K562 (cell line): Measurements from ENCODE around the gene DPH7. TPM values are rescaled to one million over a fixed set of nuclear protein-coding genes. Genes with fewer than 3 reads are reported as not detected.
"Not testable (repeated sequence)": the region's sequence is repeated elsewhere in the genome, so short reads cannot be mapped to it uniquely, and the experiment has no call there.

Experiments used
- ATAC-seq: fragments of 200-7000 bp; cut with Tn5 transposase; 3 replicates; pipeline ENCODE4 v1.9.1; 2020; ENCODE audit warnings: moderate library complexity
- BruUV-seq: library from RNA; stranded (reverse); fragments of 400-500 nt; replicated peaks from 2 replicates; lab custom pipeline; 2021; lab: Mats Ljungman, UMichigan
- CTCF ChIA-PET: fragments of 300-600 bp; formaldehyde crosslinking; extraction: SDS; loops from one replicate; lab custom pipeline; 2021; ENCODE audit warnings: low intra/inter-chr PET ratio; lab: Yijun Ruan, JAX
- POLR2A ChIA-PET: fragments of 300-600, 350-650 bp; sonication (Branson Sonifier 250); formaldehyde crosslinking; extraction: SDS; loops from one replicate; lab custom pipeline; 2021; ENCODE audit warnings: antibody characterized with exemption, inconsistent platforms; lab: Yijun Ruan, JAX
- DNase-seq, 4 experiments: peaks; one replicate each; pipeline versions ENCODE4 v3.0.0 to v3.0.0-alpha.2; 2011 to 2018; ENCODE audit warnings: low spot score in 3 of 4, mixed read lengths in 3 of 4; ENCODE audit errors: extremely low read depth in 1 of 4
- FAIRE-seq: peaks from 2 replicates; lab custom pipeline; 2011; peaks lifted over from hg19 to GRCh38; lab: Jason Lieb, UNC
- H2AFZ ChIP-seq: 2 replicates; pipeline ENCODE4 v1.6.0; 2011; ENCODE audit warnings: low read depth, low read length, control low read depth, inconsistent platforms
- H3K27ac ChIP-seq: fragments of 200-600 bp; 3 replicates; pipeline ENCODE4 v1.8.0; 2011; ENCODE audit warnings: low read depth, mild to moderate bottlenecking, control low read depth, inconsistent platforms, low read length, moderate library complexity, mixed read lengths; ENCODE audit errors: extremely low read depth
- H3K27me3 ChIP-seq, 2 experiments: fragments of 300-600 bp in 1 of 2; 2 replicates in 1 of 2; 3 replicates in 1 of 2; pipeline versions ENCODE4 v1.6.0 to v1.8.0; 2011; ENCODE audit warnings: inconsistent platforms in 2 of 2, low read length in 2 of 2, mild to moderate bottlenecking in 1 of 2, mixed read lengths in 1 of 2, moderate library complexity in 1 of 2; ENCODE audit not compliant: control insufficient read depth in 2 of 2, insufficient read depth in 2 of 2
- H3K36me3 ChIP-seq: fragments of 300-600 bp; 3 replicates; pipeline ENCODE4 v1.8.0; 2011; ENCODE audit warnings: mild to moderate bottlenecking, low read length, inconsistent platforms; ENCODE audit not compliant: control insufficient read depth, insufficient read depth
- H3K4me1 ChIP-seq, 2 experiments: fragments of 200-600 bp in 1 of 2; replicated peaks in 1 of 2; 2 replicates in 1 of 2; 3 replicates in 1 of 2; pipeline versions ENCODE4 v1.5.1 to v1.8.0; 2011; ENCODE audit warnings: inconsistent platforms in 2 of 2, low read length in 2 of 2, mild to moderate bottlenecking in 1 of 2, mixed read lengths in 1 of 2, moderate library complexity in 1 of 2; ENCODE audit not compliant: control insufficient read depth in 2 of 2, insufficient read depth in 2 of 2
- H3K4me2 ChIP-seq: 2 replicates; pipeline ENCODE4 v1.6.1; 2011; ENCODE audit warnings: low read length, control low read depth, inconsistent platforms, mixed read lengths; ENCODE audit not compliant: insufficient read depth
- H3K4me3 ChIP-seq: fragments of 200-600 bp; sonication (generic), shearing (Covaris generic); 2 replicates; pipeline ENCODE4 v1.5.1; 2016; ENCODE audit warnings: control low read depth, inconsistent platforms
- H3K79me2 ChIP-seq: fragments of 200-600 bp; 3 replicates; pipeline ENCODE4 v1.8.0; 2011; ENCODE audit warnings: low read length, inconsistent platforms; ENCODE audit not compliant: control insufficient read depth, insufficient read depth
- H3K9ac ChIP-seq, 2 experiments: 2 replicates each; pipeline versions ENCODE4 v1.6.0 to v1.6.1; 2011; ENCODE audit warnings: low read depth in 2 of 2, low read length in 2 of 2, control low read depth in 1 of 2, inconsistent platforms in 1 of 2, mild to moderate bottlenecking in 1 of 2, mixed read lengths in 1 of 2; ENCODE audit not compliant: insufficient read depth in 1 of 2
- H3K9me1 ChIP-seq: one replicate; pipeline ENCODE4 v1.6.0; 2011; ENCODE audit warnings: inconsistent platforms, mild to moderate bottlenecking, low read length, moderate library complexity; ENCODE audit not compliant: control insufficient read depth, insufficient read depth
- H3K9me3 ChIP-seq: replicated peaks from 2 replicates; pipeline ENCODE4 v1.5.1; 2011; ENCODE audit warnings: low read depth, low read length, inconsistent platforms; ENCODE audit not compliant: control insufficient read depth, insufficient read depth
- H4K20me1 ChIP-seq: replicated peaks from 2 replicates; pipeline ENCODE4 v1.6.1; 2011; ENCODE audit warnings: low read length, inconsistent platforms, mixed read lengths; ENCODE audit not compliant: control insufficient read depth, insufficient read depth
- ADNP ChIP-seq: fragments of 200-800 bp; sonication (Bioruptor generic); IDR thresholded peaks from 2 replicates; pipeline ENCODE4 v1.6.1; 2016; ENCODE audit warnings: missing genetic modification characterization, missing compliant biosample characterization
- MCM2 ChIP-seq: fragments of 450-650 bp; IDR thresholded peaks from 2 replicates; pipeline ENCODE4 v1.6.1; 2017; ENCODE audit warnings: low read depth, mild to moderate bottlenecking
- SMAD4 ChIP-seq: fragments of 250-450 bp; sonication (Bioruptor Pico); conservative IDR thresholded peaks from 2 replicates; pipeline ENCODE4 v1.8.0; 2021; ENCODE audit warnings: inconsistent platforms, mild to moderate bottlenecking, moderate library complexity
- ZNF263 ChIP-seq: sonication (generic); formaldehyde crosslinking; IDR thresholded peaks from 2 replicates; pipeline ENCODE4 v1.8.0; 2022; ENCODE audit warnings: mild to moderate bottlenecking, missing genetic modification reagents, borderline replicate concordance
- WGBS: fragments of 100-300 bp; shearing (Covaris generic); methylation state at CpG from one replicate; pipeline ENCODE4 v1.1.6; 2016; ENCODE audit warnings: low coverage, mixed read lengths; ENCODE audit not compliant: insufficient coverage; ENCODE audit errors: missing lambda C conversion rate; 5-methylcytosine and 5-hydroxymethylcytosine counted together
- in situ Hi-C: fragments of 300-500 bp; cut with MboI; formaldehyde crosslinking; loops from 4 replicates; pipeline ENCODE4 v1.15.0; 2018; ENCODE audit warnings: inconsistent platforms, mixed read lengths
- intact Hi-C: fragments of 100-400 bp; cut with micrococcal nuclease; formaldehyde crosslinking; loops from 2 replicates; pipeline ENCODE4 v1.14.2; 2022
- polyA plus RNA-seq, 8 experiments: library from polyadenylated mRNA; depleted of rRNA in 4 of 8; stranded (reverse) in 5 of 8; unstranded in 3 of 8; fragments of >200 nt; fragmentation: Nextera tagmentation in 2 of 8; fragmentation: Illumina TruSeq in 1 of 8; extraction: Ambion mirVana in 2 of 8; extraction: Trizol in 1 of 8; gene quantifications; 2 replicates each; pipeline versions ENCODE4 v1.2.1 to v1.2.3, GENCODE V29; 2011 to 2014; ENCODE audit warnings: inconsistent platforms in 1 of 8, missing spikeins in 1 of 8
- total RNA-seq, 7 experiments: library from RNA; depleted of rRNA in 6 of 7; stranded (reverse); fragments of >200 nt in 6 of 7; fragmentation: Illumina TruSeq in 2 of 7; extraction: Trizol in 2 of 7; gene quantifications; 2 replicates each; pipeline versions ENCODE4 v1.2.1 to v1.2.3, GENCODE V29; 2011 to 2021; ENCODE audit warnings: low replicate concordance in 1 of 7

The DPH7 gene
- total and polyA plus RNA-seq, 9 of the 15 experiments (the other 6 are each of a cell fraction or from before 2014, with no cell fraction given), result 13.9 to 68.6 (median 41.3) TPM

GRCh38 chr9:137532891-137533468 lies 45.7 kb downstream of the DPH7 start:
- H3K9me1 ChIP-seq, in situ Hi-C loops, H3K36me3 ChIP-seq, ATAC-seq, H3K4me3 ChIP-seq, H3K79me2 ChIP-seq, CTCF ChIA-PET, H3K27ac ChIP-seq, H3K27me3 ChIP-seq, H4K20me1 ChIP-seq, H2AFZ ChIP-seq, H3K9me3 ChIP-seq, H3K4me2 ChIP-seq, FAIRE-seq, POLR2A ChIA-PET, BruUV-seq, DNase-seq: not testable (repeated sequence)
- Histone ChIP-seq H3K4me1 (peaks cover 11 to 15% of the 10 kb centered on the region in 2 experiments; a peak in 4 of 5 replicates), H3K9ac (peak overlapping the region in 1 of 2 experiments; percentile 63; a peak in 1 of 4 replicates)
- intact Hi-C loops, result loop anchor here (5.0 to 10.0 kb wide), 2 partner anchors 88 to 231 kb away; partner anchors contain the start of genes ENTPD8 and NRARP
- TF ChIP-seq ADNP (tag), result 0 out of 2 replicates have a peak, but pooled peaks have one; percentile 16
- TF ChIP-seq MCM2, result 0 out of 2 replicates have a peak, but pooled peaks have one; percentile 23
- peak; percentile 36 for TF ChIP-seq SMAD4 (CRISPR knock-in tag)
- peak; percentile 98 for TF ChIP-seq ZNF263 (CRISPR knock-in tag)
- 45% methylated on average over 9 of the region's 10 CpGs for WGBS
